HG03558 (cell line): Measurements from ENCODE around the gene ANO10.
"Not testable (repeated sequence)": the region's sequence is repeated elsewhere in the genome, so short reads cannot be mapped to it uniquely, and the experiment has no call there.

Experiments used
- ATAC-seq: cut with Tn5 transposase; IDR thresholded peaks from one replicate; pipeline ENCODE4 v1.9.1; 2021; ENCODE audit warnings: moderate number of reproducible peaks; ENCODE audit not compliant: unreplicated experiment; ENCODE audit errors: extremely low read depth

Gene ANO10

GRCh38 chr3:43364494-43364893 lies 257.3 kb downstream of the ANO10 start:
- no peak for ATAC-seq

- ATAC-seq = no peak
These were observed 258.1 kb downstream of the ANO10 start for GRCh38 chr3:43363621-43364266.

GRCh38 chr3:43362961-43363360 lies 258.9 kb downstream of the ANO10 start:
- no peak for ATAC-seq

GRCh38 chr3:43362183-43362582 lies 259.6 kb downstream of the ANO10 start:
- no peak for ATAC-seq

GRCh38 chr3:43361077-43361476 lies 260.7 kb downstream of the ANO10 start:
- ATAC-seq = no peak

GRCh38 chr3:43356033-43356432 lies 265.8 kb downstream of the ANO10 start:
- not testable (repeated sequence) for ATAC-seq

- no peak for ATAC-seq
These were observed 267.7 kb downstream of the ANO10 start for GRCh38 chr3:43353923-43354670.

GRCh38 chr3:43353393-43353792 lies 268.4 kb downstream of the ANO10 start:
- ATAC-seq = no peak

- ATAC-seq = no peak
These were observed 272.1 kb downstream of the ANO10 start for GRCh38 chr3:43349716-43350115.

GRCh38 chr3:43348852-43349574 lies 272.8 kb downstream of the ANO10 start:
- ATAC-seq = no peak

GRCh38 chr3:43348350-43348749 lies 273.5 kb downstream of the ANO10 start:
- no peak for ATAC-seq

- no peak for ATAC-seq
These were observed 274.0 kb downstream of the ANO10 start for GRCh38 chr3:43347774-43348173.

GRCh38 chr3:43346978-43347749 lies 274.6 kb downstream of the ANO10 start:
- ATAC-seq = no peak

- no peak for ATAC-seq
These were observed 275.9 kb downstream of the ANO10 start for GRCh38 chr3:43345877-43346276.

GRCh38 chr3:43345246-43345645 lies 276.6 kb downstream of the ANO10 start:
- ATAC-seq = no peak

- no peak for ATAC-seq
These were observed 277.3 kb downstream of the ANO10 start for GRCh38 chr3:43344520-43344919.

GRCh38 chr3:43343815-43344214 lies 278.0 kb downstream of the ANO10 start:
- no peak for ATAC-seq

- ATAC-seq = no peak
These were observed 278.6 kb downstream of the ANO10 start for GRCh38 chr3:43343185-43343584.

- no peak for ATAC-seq
These were observed 280.0 kb downstream of the ANO10 start for GRCh38 chr3:43341788-43342187.

- no peak for ATAC-seq
These were observed 281.4 kb downstream of the ANO10 start for GRCh38 chr3:43340403-43340802.

GRCh38 chr3:43338295-43338694 lies 283.5 kb downstream of the ANO10 start:
- ATAC-seq = no peak
